PC-9 (cell line): Measurements from ENCODE around the gene BCCIP. TPM values are rescaled to one million over a fixed set of nuclear protein-coding genes. Genes with fewer than 3 reads are reported as not detected.

Source experiments
- BruUV-seq: library from RNA; stranded (reverse); fragments of 400-500 nt; replicated peaks from 2 replicates; lab custom pipeline; 2021; lab: Mats Ljungman, UMichigan
- CTCF ChIA-PET: fragments of 300-600 bp; sonication (Branson Sonifier 250); formaldehyde crosslinking; loops from one replicate; lab custom pipeline; 2022; ENCODE audit warnings: antibody characterized with exemption; lab: Charles Lee
- POLR2A ChIA-PET: fragments of 300-600 bp; sonication (Branson Sonifier 250); formaldehyde crosslinking; loops from one replicate; lab custom pipeline; 2022; ENCODE audit warnings: antibody characterized with exemption; ENCODE audit not compliant: unreplicated experiment; lab: Charles Lee
- DNase-seq, 2 experiments: peaks; one replicate each; pipeline versions ENCODE4 v3.0.0 to v3.0.0-alpha.2; 2015 to 2022; ENCODE audit warnings: mixed read lengths in 1 of 2
- H2AFZ ChIP-seq: fragments of 200-600 bp; sonication (generic); 2 replicates; pipeline ENCODE4 v1.8.1; 2017; ENCODE audit warnings: antibody characterized with exemption
- H3F3A ChIP-seq: fragments of 200-600 bp; sonication (generic); 2 replicates; pipeline ENCODE4 v1.8.1; 2017; ENCODE audit warnings: antibody characterized with exemption, mild to moderate bottlenecking, low read depth; ENCODE audit not compliant: insufficient read depth
- H3K27ac ChIP-seq: fragments of 200-600 bp; sonication (generic); 2 replicates; pipeline ENCODE4 v1.6.1; 2016; ENCODE audit warnings: mixed run types
- H3K27me3 ChIP-seq: fragments of 200-600 bp; sonication (generic); 2 replicates; pipeline ENCODE4 v1.6.1; 2016; ENCODE audit warnings: low read depth, mixed run types; ENCODE audit not compliant: insufficient read depth
- H3K36me3 ChIP-seq: fragments of 200-600 bp; sonication (generic); 2 replicates; pipeline ENCODE4 v1.6.1; 2016; ENCODE audit warnings: low read depth, mixed run types
- H3K4me1 ChIP-seq: fragments of 200-600 bp; sonication (generic); replicated peaks from 2 replicates; pipeline ENCODE4 v1.6.1; 2016; ENCODE audit warnings: mixed run types; ENCODE audit not compliant: insufficient read depth
- H3K4me2 ChIP-seq: fragments of 200-600 bp; sonication (generic); 2 replicates; pipeline ENCODE4 v1.6.1; 2017; ENCODE audit warnings: mixed run types
- H3K4me3 ChIP-seq: fragments of 200-600 bp; sonication (generic); 2 replicates; pipeline ENCODE4 v1.6.1; 2016; ENCODE audit warnings: mixed run types
- H3K79me2 ChIP-seq: fragments of 200-600 bp; sonication (generic); 2 replicates; pipeline ENCODE4 v1.6.1; 2017; ENCODE audit warnings: low read depth, mixed run types
- H3K9me2 ChIP-seq: fragments of 200-600 bp; sonication (generic); 2 replicates; pipeline ENCODE4 v1.8.1; 2017; ENCODE audit warnings: mild to moderate bottlenecking; ENCODE audit not compliant: insufficient read depth
- H3K9me3 ChIP-seq: fragments of 200-600 bp; sonication (generic); 2 replicates; pipeline ENCODE4 v1.8.1; 2016; ENCODE audit warnings: low read depth; ENCODE audit not compliant: insufficient read depth
- H4K20me1 ChIP-seq: fragments of 200-600 bp; sonication (generic); 2 replicates; pipeline ENCODE4 v1.8.1; 2017; ENCODE audit not compliant: insufficient read depth
- EZH2 ChIP-seq: fragments of 200-600 bp; sonication (generic); IDR thresholded peaks from 2 replicates; pipeline ENCODE4 v1.8.0; 2017; ENCODE audit warnings: antibody characterized with exemption, low read depth
- intact Hi-C: fragments of 100-400 bp; cut with micrococcal nuclease; formaldehyde crosslinking; loops from one replicate; pipeline ENCODE4 v1.10.0; 2022; ENCODE audit not compliant: unreplicated experiment
- total RNA-seq: library from RNA; stranded (reverse); gene quantifications from 2 replicates; pipeline ENCODE4 v1.2.3, GENCODE V29; 2021
- TF ChIP-seq, protein P1 (sequence below): fragments of 200-600 bp; sonication (generic); conservative IDR thresholded peaks from 2 replicates; pipeline ENCODE4 v1.6.1; 2017; ENCODE audit warnings: mixed run types, antibody characterized with exemption, mild to moderate bottlenecking, moderate library complexity

Gene BCCIP
- total RNA-seq, 1 experiment from 2014 or later: 46.0 TPM

DNA sequence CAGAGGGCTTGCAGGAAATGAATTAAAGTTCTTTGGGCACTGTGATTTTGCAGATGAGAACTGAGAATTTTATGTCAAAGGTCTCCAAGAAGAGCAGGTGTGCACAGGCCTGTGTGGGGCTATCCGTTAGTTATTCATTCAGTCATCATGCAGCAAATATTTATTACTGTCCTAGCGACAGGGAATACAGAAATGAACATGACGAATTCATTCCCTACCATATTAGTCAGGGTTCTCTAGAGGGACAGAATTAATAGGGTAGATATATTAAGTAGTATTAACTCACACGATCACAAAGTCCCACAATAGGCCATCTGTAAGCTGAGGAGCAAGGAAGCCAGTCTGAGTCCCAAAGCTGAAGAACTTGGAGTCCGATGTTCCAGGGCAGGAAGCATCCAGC is 44.8 kb upstream of the BCCIP start:
- H3K79me2 ChIP-seq: no peaks in the 10 kb centered on the region
- H4K20me1 ChIP-seq: no peaks in the 10 kb centered on the region
- ChIA-PET CTCF (no interaction called here), POLR2A (no interaction called here)
- H3F3A ChIP-seq: no peaks in the 10 kb centered on the region
- TF ChIP-seq, protein P1, sequence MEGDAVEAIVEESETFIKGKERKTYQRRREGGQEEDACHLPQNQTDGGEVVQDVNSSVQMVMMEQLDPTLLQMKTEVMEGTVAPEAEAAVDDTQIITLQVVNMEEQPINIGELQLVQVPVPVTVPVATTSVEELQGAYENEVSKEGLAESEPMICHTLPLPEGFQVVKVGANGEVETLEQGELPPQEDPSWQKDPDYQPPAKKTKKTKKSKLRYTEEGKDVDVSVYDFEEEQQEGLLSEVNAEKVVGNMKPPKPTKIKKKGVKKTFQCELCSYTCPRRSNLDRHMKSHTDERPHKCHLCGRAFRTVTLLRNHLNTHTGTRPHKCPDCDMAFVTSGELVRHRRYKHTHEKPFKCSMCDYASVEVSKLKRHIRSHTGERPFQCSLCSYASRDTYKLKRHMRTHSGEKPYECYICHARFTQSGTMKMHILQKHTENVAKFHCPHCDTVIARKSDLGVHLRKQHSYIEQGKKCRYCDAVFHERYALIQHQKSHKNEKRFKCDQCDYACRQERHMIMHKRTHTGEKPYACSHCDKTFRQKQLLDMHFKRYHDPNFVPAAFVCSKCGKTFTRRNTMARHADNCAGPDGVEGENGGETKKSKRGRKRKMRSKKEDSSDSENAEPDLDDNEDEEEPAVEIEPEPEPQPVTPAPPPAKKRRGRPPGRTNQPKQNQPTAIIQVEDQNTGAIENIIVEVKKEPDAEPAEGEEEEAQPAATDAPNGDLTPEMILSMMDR: no peak
- H3K9me2 ChIP-seq: no peaks in the 10 kb centered on the region
- H3K27ac ChIP-seq: no peak overlapping the region
- no peak for DNase-seq
- intact Hi-C loops: no loop called here
- no peak overlapping the region for H3K4me2 ChIP-seq
- no peaks in the 10 kb centered on the region for H3K36me3 ChIP-seq
- no peaks in the 10 kb centered on the region for H3K9me3 ChIP-seq
- no TSS peak for BruUV-seq
- H2AFZ ChIP-seq: no peak overlapping the region
- H3K4me3 ChIP-seq: no peak overlapping the region
- H3K4me1 ChIP-seq: no peaks in the 10 kb centered on the region
- H3K27me3 ChIP-seq: no peaks in the 10 kb centered on the region

DNA sequence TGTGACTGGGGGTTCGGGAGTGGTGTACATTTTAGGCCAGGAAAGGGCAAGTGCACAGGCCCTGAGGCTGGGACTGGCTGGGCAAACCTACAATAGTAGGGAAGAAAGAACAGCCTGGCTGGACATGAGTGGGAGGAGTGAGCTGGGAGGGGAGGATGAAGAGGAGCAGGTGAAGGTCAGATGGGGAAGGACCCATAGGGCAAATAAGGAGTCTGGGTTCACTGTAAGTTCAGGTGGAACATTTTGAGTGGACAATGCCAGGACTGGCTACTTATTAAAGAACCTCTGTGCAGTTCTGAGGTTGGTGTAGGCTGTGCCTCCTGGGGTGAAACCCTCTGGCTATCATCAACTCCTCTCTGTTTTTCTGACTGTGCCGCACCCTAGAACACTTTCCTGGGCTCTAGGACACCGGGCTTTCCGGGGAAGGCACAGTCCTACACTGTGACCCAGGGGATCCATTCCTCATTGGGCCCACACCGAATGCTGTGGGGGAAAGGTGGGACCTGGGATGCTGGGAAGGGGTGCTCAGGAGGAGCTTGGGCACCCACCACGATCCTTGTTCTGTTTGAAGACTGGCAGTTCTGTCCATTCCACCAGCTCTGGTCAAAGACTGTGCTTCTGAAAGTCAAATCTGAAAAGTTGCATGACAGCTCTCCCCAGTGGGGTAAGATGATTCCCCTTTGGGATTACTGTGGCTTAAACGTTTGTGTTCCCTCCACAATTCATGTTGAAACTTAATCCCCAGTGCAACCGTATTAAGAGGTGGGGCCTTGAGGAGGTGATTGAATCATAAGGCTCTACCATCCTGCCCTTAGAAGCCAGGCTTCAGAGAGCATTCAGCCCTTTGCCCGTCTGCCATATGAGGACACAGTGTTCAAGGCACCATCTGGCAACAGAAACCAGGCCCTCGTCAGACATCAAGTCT is 43.7 kb upstream of the BCCIP start:
- no peak overlapping the region for H2AFZ ChIP-seq
- no peaks in the 10 kb centered on the region for H3K36me3 ChIP-seq
- H3F3A ChIP-seq: no peaks in the 10 kb centered on the region
- DNase-seq: no peak
- no peak overlapping the region for H3K27ac ChIP-seq
- no peak for TF ChIP-seq EZH2
- TF ChIP-seq, protein P1: no peak
- CTCF ChIA-PET: no interaction called here
- BruUV-seq: no TSS peak
- no peaks in the 10 kb centered on the region for H3K9me2 ChIP-seq
- no peak overlapping the region for H3K4me3 ChIP-seq
- H4K20me1 ChIP-seq: no peaks in the 10 kb centered on the region
- intact Hi-C loops: no loop called here
- H3K4me2 ChIP-seq: no peak overlapping the region
- no peaks in the 10 kb centered on the region for H3K4me1 ChIP-seq
- H3K79me2 ChIP-seq: no peaks in the 10 kb centered on the region
- POLR2A ChIA-PET: no interaction called here
- no peaks in the 10 kb centered on the region for H3K9me3 ChIP-seq
- no peaks in the 10 kb centered on the region for H3K27me3 ChIP-seq

DNA sequence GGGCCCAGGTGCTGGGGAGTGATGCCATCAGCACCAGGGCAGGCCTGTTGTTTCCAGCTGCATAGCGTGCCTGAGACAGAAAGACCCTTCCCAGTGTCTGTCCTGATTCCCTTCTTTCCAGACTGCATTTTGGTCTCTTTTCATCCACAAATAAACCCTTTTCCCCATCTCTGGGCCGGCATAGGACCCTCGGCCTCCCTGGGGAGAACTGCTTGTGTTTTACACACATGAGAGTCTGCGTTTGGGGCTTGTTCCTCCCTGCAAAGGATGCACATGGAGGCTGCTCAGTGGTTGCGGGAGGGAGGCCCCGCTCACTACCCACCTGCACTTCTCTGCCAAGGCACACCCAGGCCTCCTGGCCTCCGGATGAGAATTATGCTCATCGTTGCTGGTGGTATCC is 42.0 kb upstream of the BCCIP start:
- no peaks in the 10 kb centered on the region for H3F3A ChIP-seq
- H3K36me3 ChIP-seq: no peaks in the 10 kb centered on the region
- POLR2A ChIA-PET: no interaction called here
- H4K20me1 ChIP-seq: no peaks in the 10 kb centered on the region
- intact Hi-C loops: no loop called here
- H3K4me2 ChIP-seq: no peak overlapping the region
- H3K4me3 ChIP-seq: no peak overlapping the region
- H3K4me1 ChIP-seq: no peaks in the 10 kb centered on the region
- H3K27ac ChIP-seq: no peak overlapping the region
- no TSS peak for BruUV-seq
- no peaks in the 10 kb centered on the region for H3K9me3 ChIP-seq
- H2AFZ ChIP-seq: no peak overlapping the region
- no peaks in the 10 kb centered on the region for H3K9me2 ChIP-seq
- CTCF ChIA-PET: no interaction called here
- no peak for DNase-seq
- H3K79me2 ChIP-seq: no peaks in the 10 kb centered on the region
- no peaks in the 10 kb centered on the region for H3K27me3 ChIP-seq
- TF ChIP-seq EZH2: no peak
- TF ChIP-seq, protein P1: no peak
